RCC 7860 (cell line): Measurements from ENCODE around the gene FBXL7.

Experiments
- DNase-seq: peaks from one replicate; pipeline ENCODE4 v3.0.0-alpha.2; 2015; ENCODE audit warnings: low spot score
- FAIRE-seq: peaks from 2 replicates; lab custom pipeline; 2012; peaks lifted over from hg19 to GRCh38; lab: Jason Lieb, UNC

The FBXL7 gene

DNA sequence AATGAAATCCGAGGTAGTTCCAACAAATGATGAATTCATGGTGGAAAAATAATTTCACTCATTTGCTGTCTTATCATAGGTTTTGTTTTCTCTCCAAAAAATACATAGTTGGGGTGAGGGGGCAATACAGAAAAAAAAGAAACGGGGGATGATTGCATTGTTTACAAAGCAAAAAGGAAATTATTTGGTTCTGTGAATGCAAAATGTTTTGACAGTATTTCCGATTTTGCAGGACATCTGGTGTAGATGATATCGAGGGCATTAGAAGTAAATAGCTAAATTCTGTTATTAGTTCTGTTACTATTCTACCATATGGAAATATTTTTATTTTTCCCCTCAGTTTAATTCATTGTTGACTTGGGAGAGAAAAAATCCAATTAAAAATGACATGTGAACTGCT is 477.9 kb downstream of the FBXL7 start:
- FAIRE-seq, result no peak
- DNase-seq, result no peak

DNA sequence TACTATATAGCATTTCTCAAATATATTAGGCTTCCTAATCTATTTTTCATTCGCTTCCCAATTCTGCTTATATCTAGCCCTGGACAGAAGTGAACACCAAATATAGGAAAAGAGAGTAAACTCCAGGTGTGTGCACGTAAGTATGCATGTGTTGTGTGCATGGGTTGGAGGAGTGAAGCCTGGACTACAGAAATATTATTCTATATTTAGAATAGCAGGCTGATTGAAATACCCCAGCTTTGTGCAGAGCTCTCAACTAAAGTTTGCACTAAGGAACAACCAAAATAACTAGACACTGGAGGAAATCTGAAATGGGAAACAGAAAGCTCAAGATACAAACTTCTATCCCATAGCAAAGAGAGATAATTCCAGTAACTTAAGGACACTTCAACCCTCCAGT is 480.9 kb downstream of the FBXL7 start:
- DNase-seq, result no peak
- FAIRE-seq, result no peak

DNA sequence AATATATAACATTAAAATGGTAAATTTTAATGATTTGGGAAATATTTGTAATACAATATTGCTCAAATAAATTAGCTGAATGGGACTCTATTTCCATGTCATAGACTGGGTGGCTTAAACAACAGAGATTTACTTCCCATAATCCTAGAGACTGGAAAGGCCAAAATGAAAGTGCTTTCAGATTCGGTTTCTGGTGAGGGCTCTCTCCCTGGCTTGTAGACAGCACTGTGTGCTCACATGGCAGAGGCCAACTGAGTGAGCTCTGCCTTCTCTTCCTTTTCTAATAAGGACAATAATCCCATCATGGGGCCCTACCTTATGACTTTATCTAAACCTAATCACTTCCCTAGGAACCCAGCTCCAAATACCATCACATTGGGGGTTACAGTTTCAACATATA is 483.4 kb downstream of the FBXL7 start:
- DNase-seq, result no peak
- no peak for FAIRE-seq
